ENCODE results near the gene MED26. TPM values are rescaled to one million over a fixed set of nuclear protein-coding genes. Genes with fewer than 3 reads are reported as not detected.

Gene MED26
- total and polyA plus RNA-seq, 9 of the 15 experiments (the other 6 are each of a cell fraction or from before 2014, with no cell fraction given): 0.71 to 15.1 (median 6.2) TPM

GRCh38 chr19:16542045-16542909, 85.7 kb downstream of the MED26 start, which contains the start of gene CHERP (continued):
- TF ChIP-seq FOXK1 (CRISPR knock-in tag; IDR thresholded peaks at IDR 0.05; ENCODE audit: borderline replicate concordance) (no peak), MGA (IDR thresholded peaks at IDR 0.05) (peak; percentile 77), NR2C1 (IDR thresholded peaks at IDR 0.05) (no peak), NR2C1 (tag; IDR thresholded peaks at IDR 0.05) (no peak), SP2 (IDR thresholded peaks at IDR 0.05; ENCODE audit: extremely low read depth, low read depth, low read length, poor library complexity, severe bottlenecking) (no peak), CREM (IDR thresholded peaks at IDR 0.05; ENCODE audit: low read depth) (peak; percentile 55), SIRT6 (IDR thresholded peaks at IDR 0.05; ENCODE audit: low read depth, low read length) (no peak), PHF8 (IDR thresholded peaks at IDR 0.05; ENCODE audit: borderline replicate concordance, low read length) (peak; percentile 94; the same call in 1 of the 2 replicates), NR2F6 (CRISPR knock-in tag; IDR thresholded peaks at IDR 0.05) (no peak), MYNN (IDR thresholded peaks at IDR 0.05) (0 out of 2 replicates have a peak, but pooled peaks have one; percentile 28), MYNN (CRISPR knock-in tag; IDR thresholded peaks at IDR 0.05) (no peak), MLLT1 (IDR thresholded peaks at IDR 0.05) (peak in 1 of 2 experiments; percentile 19; a peak in 1 of 4 replicates), CAMTA2 (CRISPR knock-in tag; conservative IDR thresholded peaks at IDR 0.05) (no peak)
- TF ChIP-seq, protein P1, sequence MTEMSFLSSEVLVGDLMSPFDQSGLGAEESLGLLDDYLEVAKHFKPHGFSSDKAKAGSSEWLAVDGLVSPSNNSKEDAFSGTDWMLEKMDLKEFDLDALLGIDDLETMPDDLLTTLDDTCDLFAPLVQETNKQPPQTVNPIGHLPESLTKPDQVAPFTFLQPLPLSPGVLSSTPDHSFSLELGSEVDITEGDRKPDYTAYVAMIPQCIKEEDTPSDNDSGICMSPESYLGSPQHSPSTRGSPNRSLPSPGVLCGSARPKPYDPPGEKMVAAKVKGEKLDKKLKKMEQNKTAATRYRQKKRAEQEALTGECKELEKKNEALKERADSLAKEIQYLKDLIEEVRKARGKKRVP (CRISPR knock-in tag; IDR thresholded peaks at IDR 0.05): 0 out of 2 replicates have a peak, but pooled peaks have one; percentile 6

Data from K562 (cell line).